Inflammatory macrophage treated with lipopolysaccharide for 4 hours (primary cell): ENCODE data around the gene TMEM39B.
"Not testable (repeated sequence)": the region's sequence is repeated elsewhere in the genome, so short reads cannot be mapped to it uniquely, and the experiment has no call there.

ENCODE experiments used
- DNase-seq: peaks from one replicate; pipeline ENCODE4 v3.0.0-alpha.2; 2020

Gene TMEM39B

DNA sequence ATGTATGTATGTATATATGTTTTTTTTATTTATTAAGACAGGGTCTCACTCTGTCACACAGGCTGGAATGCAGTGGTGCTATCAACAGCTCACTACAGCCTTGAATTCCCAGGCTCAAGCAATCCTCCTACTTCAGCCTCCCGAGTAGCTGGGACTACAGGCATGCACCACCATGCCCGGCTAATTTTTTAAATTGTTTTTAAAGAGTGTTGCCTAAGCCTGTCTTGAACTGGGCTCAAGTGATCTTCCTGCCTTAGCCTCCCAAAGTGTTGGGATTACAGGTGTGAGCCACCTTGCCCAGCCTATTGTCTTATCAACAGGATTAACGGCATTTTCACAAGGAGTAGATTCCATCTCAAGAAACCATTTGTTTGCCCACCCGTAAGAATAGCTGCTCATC is 40.7 kb downstream of the TMEM39B start:
- DNase-seq: not testable (repeated sequence)

DNA sequence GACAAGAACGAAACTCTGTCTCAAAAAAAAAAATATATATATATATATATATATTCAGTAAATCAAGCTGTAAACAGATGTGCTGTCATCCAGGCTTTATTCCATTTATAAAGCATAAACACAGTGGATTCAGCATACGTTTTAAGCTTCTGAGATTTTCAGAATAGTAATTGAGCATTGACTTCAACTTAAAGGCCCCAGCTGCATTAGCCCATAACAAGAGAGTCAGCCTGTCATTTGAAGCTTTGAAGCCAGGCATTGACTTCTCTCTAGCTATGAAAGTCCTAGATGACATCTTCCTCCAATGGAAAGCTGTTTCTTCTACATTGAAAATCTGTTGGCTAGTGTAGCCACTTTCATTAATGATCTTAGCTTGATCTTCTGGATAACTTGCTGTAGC is 41.7 kb downstream of the TMEM39B start:
- DNase-seq: no peak

DNA sequence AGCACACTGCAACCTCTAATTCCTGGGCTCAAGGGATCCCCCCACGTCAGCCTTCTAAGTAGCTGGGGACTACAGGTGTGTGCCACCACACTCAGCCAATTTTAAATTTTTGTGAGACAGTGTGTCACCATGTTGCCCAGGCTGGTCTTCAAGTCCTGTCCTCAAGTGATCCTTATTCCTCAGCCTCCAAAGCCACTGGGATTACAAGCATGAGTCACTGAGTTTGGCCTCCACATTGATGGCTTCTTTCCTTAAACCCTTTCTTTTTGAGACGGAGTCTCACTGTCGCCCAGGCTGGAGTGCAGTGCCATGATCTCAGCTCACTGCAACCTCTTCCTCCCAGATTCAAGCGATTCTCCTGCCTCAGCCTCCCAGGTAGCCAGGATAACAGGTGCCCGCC is 42.8 kb downstream of the TMEM39B start:
- no peak for DNase-seq

GRCh38 chr1:32116531-32116930 is 43.8 kb downstream of the TMEM39B start:
- no peak for DNase-seq

DNA sequence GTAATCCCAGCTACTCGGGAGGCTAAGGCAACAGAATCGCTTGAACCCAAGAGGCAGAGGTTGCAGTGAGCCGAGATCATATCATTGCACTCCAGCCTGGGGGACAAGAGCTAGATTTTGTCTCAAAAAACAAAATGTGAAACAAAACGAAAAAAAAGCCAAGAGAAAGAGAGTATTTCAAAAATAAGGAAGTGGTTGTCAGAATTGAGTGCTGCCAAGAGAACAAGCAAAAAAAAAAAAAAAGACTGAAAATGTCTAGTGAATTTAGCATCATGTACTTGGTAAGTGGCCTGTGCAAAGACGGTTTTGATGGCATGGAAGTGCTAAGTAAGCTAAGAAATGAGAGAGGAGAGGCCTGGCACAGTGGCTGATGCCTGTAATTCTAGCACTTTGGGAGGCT is 49.4 kb downstream of the TMEM39B start:
- DNase-seq: peak; percentile 38

DNA sequence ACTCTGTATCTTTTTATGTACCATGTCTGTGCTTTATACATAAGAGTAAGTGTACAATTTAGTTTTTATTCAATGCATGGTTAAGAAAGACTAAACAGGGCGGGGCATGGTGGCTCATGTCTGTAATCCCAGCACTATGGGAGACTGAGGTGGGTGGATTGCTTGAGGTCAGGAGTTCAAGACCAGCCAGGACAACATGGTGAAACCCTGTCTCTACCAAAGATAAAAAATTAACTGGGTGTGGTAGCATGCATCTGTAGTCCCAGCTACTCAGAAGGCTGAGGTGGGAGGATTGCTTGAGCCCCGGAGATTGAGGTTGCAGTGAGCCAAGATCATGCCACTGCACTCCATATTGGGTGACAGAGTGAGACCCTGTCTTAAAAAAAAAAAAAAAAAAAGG is 50.6 kb downstream of the TMEM39B start:
- DNase-seq: peak; percentile 7

DNA sequence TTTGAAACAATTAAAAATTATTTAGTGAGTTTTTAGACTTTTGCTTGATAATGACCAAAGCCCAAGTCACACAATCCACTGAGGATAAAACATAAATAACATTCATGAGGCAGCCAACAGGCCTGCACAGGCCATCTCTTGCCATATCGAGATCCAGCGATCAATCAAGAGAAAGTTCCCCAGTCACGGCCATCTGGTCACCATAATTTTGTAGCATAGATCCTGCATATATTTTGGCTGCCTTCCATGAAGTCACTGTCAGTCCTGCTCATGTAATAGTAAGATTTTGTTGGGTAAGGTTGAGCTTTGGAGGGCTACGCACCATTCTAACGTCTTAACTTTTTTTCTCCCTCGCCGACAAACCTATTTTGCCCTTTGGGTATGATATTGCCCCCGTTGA is 52.6 kb downstream of the TMEM39B start:
- DNase-seq: no peak

- DNase-seq: peak; percentile 11
Measured at GRCh38 chr1:32126770-32127169, 54.0 kb downstream of the TMEM39B start.

DNA sequence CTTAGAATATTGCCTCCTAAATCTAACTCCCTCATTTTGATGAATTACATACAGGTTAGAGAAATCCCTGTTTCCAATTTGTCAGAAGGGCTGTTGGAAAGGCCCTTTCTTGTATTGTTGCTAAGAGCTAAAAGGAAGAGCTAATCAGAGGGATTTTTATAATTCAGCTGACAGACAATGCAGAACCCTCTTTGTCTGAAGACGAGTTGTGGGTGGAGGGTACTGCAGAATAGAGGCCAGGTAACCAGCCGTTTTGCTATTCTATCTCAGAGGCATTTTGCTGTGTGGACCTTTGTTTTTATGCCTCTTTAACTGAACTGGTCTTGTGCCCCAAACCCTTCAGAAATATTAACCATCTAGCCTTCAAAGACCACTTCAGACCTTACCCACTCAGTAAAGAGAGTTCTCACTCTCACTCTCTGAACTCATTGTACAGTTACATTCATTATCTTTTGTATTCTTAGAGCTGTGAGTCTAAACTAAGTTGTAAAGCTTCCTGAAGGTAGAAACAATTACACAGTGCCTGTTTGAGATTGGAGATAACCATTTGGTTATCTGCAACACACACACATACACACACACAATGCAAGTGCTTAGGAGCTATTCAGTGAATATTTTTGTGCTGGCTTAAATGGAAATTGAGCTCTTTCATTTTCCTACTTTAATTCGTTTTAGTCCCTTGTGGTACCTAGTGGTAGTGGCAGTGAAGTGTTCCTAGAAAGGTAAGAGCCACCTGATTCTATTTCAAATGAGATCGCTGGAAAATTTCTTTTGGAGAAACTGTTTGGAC is 54.9 kb downstream of the TMEM39B start:
- no peak for DNase-seq

GRCh38 chr1:32128479-32128878 is 55.7 kb downstream of the TMEM39B start:
- DNase-seq: no peak

- no peak for DNase-seq
Measured at GRCh38 chr1:32128964-32129363, 56.2 kb downstream of the TMEM39B start.

GRCh38 chr1:32133950-32134280 is 61.2 kb downstream of the TMEM39B start:
- DNase-seq: not testable (repeated sequence)

DNA sequence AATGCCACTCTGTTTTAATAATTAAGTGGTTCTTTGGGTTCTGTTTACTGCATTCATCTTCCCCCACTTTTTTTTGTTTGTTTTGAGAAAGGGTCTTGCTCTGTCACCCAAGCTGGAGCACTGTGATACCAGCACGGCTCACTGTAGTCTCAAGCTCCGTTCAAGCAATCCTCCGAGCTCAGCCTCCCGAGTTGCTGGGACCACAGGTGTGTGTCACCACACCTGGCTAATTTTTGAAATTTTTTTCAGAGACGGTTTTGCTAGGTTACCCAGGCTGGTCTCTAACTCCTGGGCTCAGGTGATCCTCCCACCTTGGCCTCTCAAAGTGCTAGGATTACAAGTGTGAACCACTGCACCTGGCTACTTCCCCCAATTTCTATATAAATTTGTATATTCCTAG is 64.4 kb downstream of the TMEM39B start:
- no peak for DNase-seq

GRCh38 chr1:32138965-32139364 is 66.2 kb downstream of the TMEM39B start:
- no peak for DNase-seq

- DNase-seq: no peak
Measured at GRCh38 chr1:32142446-32143301, 69.9 kb downstream of the TMEM39B start.

- DNase-seq: not testable (repeated sequence)
Measured at GRCh38 chr1:32143302-32143695, 70.6 kb downstream of the TMEM39B start.

DNA sequence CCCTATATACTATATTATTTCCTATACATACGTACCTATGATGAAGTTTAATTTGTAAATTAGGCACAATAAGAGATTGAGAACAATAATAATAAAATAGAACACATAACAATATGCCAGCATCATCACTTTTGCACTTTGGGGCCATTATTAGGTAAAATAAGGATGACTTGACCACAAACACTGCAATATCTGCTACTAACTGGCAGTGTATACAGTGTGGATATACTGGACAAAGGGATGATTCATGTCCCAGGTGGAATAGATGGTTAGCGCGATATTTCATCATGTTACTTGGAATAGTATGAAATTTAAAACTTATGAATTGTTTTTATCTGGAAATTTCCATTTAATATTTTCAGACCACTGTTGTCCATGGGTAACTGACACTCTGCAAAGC is 71.3 kb downstream of the TMEM39B start:
- no peak for DNase-seq

- not testable (repeated sequence) for DNase-seq
Measured at GRCh38 chr1:32147799-32148198, 75.1 kb downstream of the TMEM39B start.

GRCh38 chr1:32150847-32151246 is 78.1 kb downstream of the TMEM39B start:
- DNase-seq: no peak

GRCh38 chr1:32151319-32151787 is 78.6 kb downstream of the TMEM39B start:
- DNase-seq: peak; percentile 6
